OCI-LY1 (cell line): ENCODE measurements around the gene ELK3.

Experiments used
- CTCF ChIP-seq: fragments of 200-600 bp; sonication (generic), shearing (Covaris generic); IDR thresholded peaks from 2 replicates; pipeline ENCODE4 v1.5.1; 2017; ENCODE audit warnings: mild to moderate bottlenecking, antibody characterized with exemption, low read length, moderate library complexity, mixed read lengths
- EZH2 ChIP-seq: fragments of 200-600 bp; sonication (generic), shearing (Covaris generic); IDR thresholded peaks from 2 replicates; pipeline ENCODE4 v1.8.0; 2017; ENCODE audit warnings: borderline replicate concordance, mixed run types, mild to moderate bottlenecking, antibody characterized with exemption, low read length, moderate library complexity, mixed read lengths

DNA sequence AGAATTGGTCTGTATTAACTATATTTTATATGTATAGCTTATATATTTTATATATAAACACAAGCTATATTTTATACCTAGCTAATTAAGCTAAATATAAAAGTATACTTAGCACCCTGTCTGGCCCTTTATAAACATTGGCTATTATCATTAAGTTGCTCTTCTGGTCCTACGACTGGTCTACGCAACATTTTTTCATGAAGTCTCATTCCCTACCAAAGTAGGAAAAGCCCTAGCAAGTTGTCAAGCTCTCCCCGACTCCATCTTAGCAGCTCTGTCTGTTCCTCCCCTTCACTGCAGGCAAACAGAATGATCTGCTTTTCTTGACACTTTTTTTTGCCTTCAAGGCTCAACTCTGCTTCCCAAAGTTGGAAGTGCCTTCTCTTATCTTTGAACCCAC lies 36.7 kb upstream of the ELK3 start:
- TF ChIP-seq CTCF (no peak), EZH2 (no peak)
